Measurements from ENCODE around the gene FSIP2.

The FSIP2 gene

GRCh38 chr2:185736210-185736609 lies 2.4 kb upstream of the FSIP2 start:
- Histone ChIP-seq H3K36me3 (ENCODE audit: control insufficient read depth in 2 of 2, insufficient read depth in 1 of 2, low read length in 2 of 2) (no peaks in the 10 kb centered on the region), H3K9me3 (ENCODE audit: control insufficient read depth, insufficient read depth, low read depth, low read length) (no peaks in the 10 kb centered on the region), H3K27ac (ENCODE audit: extremely low read depth, low read depth, low read length) (no peak overlapping the region), H3K4me3 (ENCODE audit: low read depth, low read length) (no peak overlapping the region), H3K4me1 (ENCODE audit: control insufficient read depth, insufficient read depth, low read length) (no peaks in the 10 kb centered on the region)
- ChIA-PET POLR2A (no interaction called here), CTCF (no interaction called here)
- no peak for TF ChIP-seq ZFHX2 (tag by site-specific recombination; conservative IDR thresholded peaks at IDR 0.05)
- no peak for TF ChIP-seq ZBTB11 (tag by site-specific recombination; conservative IDR thresholded peaks at IDR 0.05; ENCODE audit: low read depth)
- no peak for TF ChIP-seq PRDM10 (tag by site-specific recombination; IDR thresholded peaks at IDR 0.05)

- POLR2A ChIA-PET, result no interaction called here
- no peak for TF ChIP-seq KLF8 (tag by site-specific recombination; IDR thresholded peaks at IDR 0.05)
- no peak for TF ChIP-seq ZNF239 (tag by site-specific recombination; IDR thresholded peaks at IDR 0.05)
- no peak for TF ChIP-seq ZNF555 (tag by site-specific recombination; conservative IDR thresholded peaks at IDR 0.05)
- no peak for TF ChIP-seq ZNF24 (tag by site-specific recombination; IDR thresholded peaks at IDR 0.05)
- TF ChIP-seq MYNN (tag by site-specific recombination; IDR thresholded peaks at IDR 0.05; ENCODE audit: borderline replicate concordance), result no peak
- TF ChIP-seq PRDM2 (tag by site-specific recombination; IDR thresholded peaks at IDR 0.05; ENCODE audit: borderline replicate concordance), result no peak
- no peak for TF ChIP-seq GLIS1 (tag by site-specific recombination; IDR thresholded peaks at IDR 0.05)
- no peaks in the 10 kb centered on the region for H3K9me3 ChIP-seq (ENCODE audit: control insufficient read depth, insufficient read depth, low read depth, low read length)
- no peaks in the 10 kb centered on the region for H3K4me1 ChIP-seq (ENCODE audit: control insufficient read depth, insufficient read depth, low read length)
- no peaks in the 10 kb centered on the region for H3K36me3 ChIP-seq (ENCODE audit: control insufficient read depth in 2 of 2, insufficient read depth in 1 of 2, low read length in 2 of 2)
- CTCF ChIA-PET, result no interaction called here
- H3K27ac ChIP-seq (ENCODE audit: extremely low read depth, low read depth, low read length), result no peak overlapping the region
- no peak overlapping the region for H3K4me3 ChIP-seq (ENCODE audit: low read depth, low read length)
Observed at GRCh38 chr2:185745864-185746859, 7.6 kb downstream of the FSIP2 start.

Measured in HEK293 (cell line).